GM19023 (cell line): Measurements from ENCODE around the gene CFAP251.

Experiments
- ATAC-seq: cut with Tn5 transposase; IDR thresholded peaks from one replicate; pipeline ENCODE4 v1.9.1; 2021; ENCODE audit warnings: mild to moderate bottlenecking, moderate library complexity; ENCODE audit not compliant: unreplicated experiment

CFAP251 gene

DNA sequence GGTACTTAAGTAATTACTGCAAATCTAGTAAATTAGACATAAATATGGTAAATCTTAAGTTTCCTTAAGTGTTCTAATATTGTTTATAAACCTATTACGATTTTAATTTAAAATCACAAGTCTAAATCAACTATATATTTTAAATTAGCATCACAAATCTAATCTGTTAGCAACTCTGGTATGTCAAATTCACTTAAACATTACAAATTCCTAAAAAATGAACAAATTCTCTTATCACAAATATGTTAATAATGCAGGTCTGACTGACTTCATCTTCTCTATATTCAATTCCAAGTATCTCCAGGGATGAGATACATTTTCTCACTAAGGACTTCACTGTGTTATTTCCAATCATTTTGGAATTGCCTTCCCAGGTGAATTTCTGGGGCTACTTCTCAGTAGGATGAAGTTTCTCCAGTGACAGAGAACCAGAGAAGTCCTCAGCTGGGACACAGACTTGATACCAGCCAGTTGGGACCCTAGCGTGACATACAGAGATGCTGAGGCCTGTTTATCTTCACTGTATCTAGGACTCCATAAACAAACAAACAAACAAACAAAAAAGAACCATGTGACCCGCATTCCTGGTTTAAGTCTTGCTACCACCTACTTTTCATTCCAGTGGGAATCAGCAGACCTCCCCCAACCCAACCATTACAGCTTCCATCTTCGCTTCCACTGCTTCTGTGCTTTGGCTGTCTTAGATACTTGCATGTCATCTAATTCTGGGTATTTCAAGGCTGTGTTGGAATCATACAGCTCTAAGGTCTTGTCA lies 21.8 kb downstream of the CFAP251 start:
- ATAC-seq, result no peak

GRCh38 chr12:121942145-121942718 lies 23.8 kb downstream of the CFAP251 start:
- ATAC-seq, result no peak

DNA sequence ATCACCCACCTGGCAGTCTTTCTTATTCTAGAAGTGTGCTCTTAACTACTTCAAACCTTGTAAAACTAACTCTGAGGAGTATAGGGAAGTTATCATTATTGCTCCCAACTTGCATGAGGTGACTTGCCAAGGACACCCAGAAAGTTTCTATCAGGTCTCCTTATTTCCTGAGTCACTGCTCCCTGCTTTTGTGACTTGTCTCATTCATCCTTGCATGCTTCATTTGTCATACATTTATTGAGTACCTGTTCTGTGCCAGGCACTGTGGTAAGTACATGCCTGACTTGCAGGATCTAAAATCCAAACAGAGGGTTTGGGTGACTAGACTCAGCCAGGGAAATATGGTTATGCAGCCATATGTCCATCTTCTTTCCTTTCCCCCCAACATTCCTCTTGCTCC lies 25.5 kb downstream of the CFAP251 start:
- ATAC-seq, result no peak

DNA sequence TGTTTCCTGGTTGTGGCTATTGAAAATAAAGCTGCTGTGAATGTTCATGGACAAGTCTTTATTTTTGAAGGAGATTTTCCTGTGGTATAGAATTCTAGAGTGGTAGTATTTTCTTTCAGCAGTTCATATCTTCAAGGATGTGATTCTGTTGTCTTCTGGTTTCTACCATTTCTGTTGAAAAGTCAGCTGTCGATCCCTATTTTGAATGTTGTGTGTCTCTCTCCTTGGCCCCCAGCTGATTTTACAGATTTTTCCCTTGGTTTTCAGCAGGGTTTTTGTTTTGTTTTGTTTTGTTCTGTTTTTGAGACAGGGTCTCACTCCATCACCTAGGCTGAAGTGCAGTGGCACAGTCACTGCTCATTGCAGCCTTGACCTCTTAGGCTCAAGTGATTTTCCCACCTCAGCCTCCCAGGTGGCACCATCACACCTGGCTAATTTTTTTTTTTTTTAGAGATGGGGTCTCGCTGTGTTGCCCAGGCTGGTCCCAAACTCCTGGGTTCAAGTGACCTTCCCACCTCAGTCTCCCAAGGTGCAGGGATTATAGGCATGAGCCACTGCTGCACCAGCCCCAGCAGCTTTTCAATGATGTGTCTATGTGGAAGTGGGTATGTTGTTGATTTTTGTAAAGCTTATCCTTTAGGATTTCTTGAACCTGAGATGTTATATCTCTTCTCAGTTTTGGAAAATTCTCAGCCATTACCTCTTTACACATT lies 28.1 kb downstream of the CFAP251 start:
- no peak for ATAC-seq

- no peak for ATAC-seq
Observed at GRCh38 chr12:121947981-121948380, 29.6 kb downstream of the CFAP251 start.

GRCh38 chr12:121949648-121950397 lies 31.4 kb downstream of the CFAP251 start:
- ATAC-seq, result no peak

DNA sequence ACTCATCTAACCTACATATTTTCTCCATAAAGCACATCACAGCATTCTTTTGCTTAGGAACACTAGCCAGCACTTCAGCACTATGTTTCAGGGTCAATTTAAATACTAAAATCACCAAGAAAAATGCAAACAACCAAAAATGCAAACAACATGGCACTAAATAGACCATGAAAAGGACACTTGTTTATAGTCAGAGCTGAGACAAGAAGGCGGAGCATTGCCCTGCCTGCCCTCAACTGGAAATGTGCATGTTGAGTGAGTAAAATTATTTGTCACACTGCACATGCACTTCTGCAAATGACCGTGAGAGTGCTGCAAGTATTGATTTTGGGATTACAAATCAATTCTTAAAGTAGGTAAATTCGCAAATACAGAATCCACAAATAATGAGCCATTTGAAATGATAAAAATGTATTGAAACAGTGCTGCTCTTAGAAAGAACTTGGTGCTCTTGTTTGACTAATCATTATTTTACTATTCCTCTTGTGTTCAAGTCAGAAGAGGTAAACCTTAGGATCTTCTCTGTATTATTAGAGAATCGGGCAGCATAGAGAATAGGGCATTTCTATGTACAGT lies 34.8 kb downstream of the CFAP251 start:
- no peak for ATAC-seq

DNA sequence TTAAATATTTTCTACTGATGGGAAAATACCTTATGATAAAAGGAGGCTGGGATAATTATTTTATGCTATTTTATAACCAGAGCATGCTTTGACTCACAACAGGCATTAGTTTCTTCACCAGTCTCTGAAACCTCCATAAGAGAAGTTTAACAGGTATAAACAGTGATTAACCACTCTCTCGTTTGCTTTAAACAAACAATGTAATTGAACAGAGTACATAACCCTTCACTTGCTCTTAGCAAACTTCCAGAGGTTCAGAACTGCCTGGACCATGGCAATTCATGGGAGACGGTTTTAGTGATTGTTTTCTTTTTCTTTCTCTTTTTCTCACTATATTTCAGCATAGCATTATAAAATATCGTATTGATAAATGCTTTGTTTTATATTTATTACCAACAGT lies 35.3 kb downstream of the CFAP251 start:
- no peak for ATAC-seq

GRCh38 chr12:121955258-121956237 lies 37.2 kb downstream of the CFAP251 start:
- ATAC-seq, result no peak

GRCh38 chr12:121957861-121958515 lies 39.6 kb downstream of the CFAP251 start:
- ATAC-seq, result no peak

DNA sequence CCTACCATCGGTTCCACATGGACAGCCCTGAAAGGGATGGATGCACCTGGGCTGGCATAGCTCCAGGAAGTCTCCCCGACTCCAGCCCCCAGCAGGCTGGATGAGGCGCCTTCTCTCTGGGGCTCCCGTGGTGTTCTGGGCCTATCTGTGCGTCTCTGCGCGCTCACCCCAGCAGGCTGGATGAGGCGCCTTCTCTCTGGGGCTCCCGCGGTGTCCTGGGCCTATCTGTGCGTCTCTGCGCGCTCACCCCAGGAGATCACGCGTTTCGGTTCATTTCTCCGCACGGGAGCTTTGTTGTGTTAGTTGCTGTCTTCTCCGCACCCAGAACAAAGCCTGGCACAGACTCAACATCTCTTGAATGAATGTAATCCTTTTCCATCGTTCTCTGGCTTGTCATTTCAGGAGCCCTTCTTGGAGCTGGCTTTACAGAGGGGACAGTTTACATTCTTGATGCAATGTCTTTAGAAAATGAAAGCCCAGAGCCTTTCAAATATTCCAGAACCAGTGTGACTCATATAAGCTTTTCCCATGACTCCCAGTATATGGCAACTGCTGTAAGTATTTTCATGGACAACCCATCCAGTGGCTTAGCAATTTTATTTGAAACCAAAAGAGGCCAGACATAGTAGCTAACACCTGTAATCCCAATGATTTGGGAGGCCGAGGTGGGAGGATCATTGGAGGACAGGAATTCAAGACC lies 40.3 kb downstream of the CFAP251 start:
- no peak for ATAC-seq

DNA sequence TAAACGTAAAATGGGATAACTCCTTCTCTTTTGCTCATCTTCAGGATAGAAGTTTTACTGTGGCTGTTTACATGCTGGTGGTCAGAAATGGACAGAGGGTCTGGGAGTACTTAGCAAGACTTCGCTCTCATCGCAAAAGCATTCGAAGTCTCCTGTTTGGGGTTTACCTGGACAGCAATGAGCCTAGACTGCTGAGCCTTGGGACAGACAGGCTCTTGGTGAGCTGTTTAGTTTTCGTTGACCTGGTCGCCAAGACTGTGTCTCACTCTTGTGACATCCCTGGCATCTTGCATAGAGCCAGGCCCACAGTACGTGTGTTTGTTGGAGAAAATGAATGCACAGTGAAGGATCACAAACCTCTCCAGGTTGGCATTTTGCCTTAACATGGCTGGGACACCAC lies 42.1 kb downstream of the CFAP251 start:
- no peak for ATAC-seq

DNA sequence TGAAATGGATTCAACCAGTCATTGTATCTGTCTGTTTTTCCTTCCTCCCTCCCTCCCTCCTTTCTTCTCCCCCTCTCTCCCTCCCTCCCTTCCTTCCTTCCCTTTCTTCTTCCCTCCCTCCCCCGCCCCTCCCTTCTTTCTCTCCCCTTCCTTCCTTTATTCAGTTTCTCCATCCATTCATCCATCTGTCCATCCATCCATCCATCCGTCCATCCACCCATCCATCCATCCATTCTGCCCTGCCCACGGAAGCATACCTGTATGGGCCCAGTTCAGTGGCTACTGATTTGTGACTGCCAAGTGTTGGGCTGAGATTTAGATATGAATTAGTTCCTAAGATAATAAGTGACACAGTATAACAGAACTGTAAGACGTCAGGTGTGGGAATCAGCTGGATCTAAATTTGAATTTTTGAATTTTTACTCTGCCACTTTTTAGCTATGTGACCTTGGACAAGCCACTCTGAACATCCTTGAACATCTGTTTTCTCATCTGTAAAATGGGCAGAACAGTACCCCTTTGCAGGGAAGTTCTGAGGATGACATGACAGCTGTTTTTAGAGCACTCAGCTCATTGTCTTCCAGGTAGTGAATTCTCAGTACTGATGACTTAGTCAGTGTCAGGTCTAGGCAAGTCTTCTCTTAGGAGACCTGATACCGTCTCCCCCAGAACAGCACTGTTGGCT lies 42.9 kb downstream of the CFAP251 start:
- ATAC-seq, result no peak

DNA sequence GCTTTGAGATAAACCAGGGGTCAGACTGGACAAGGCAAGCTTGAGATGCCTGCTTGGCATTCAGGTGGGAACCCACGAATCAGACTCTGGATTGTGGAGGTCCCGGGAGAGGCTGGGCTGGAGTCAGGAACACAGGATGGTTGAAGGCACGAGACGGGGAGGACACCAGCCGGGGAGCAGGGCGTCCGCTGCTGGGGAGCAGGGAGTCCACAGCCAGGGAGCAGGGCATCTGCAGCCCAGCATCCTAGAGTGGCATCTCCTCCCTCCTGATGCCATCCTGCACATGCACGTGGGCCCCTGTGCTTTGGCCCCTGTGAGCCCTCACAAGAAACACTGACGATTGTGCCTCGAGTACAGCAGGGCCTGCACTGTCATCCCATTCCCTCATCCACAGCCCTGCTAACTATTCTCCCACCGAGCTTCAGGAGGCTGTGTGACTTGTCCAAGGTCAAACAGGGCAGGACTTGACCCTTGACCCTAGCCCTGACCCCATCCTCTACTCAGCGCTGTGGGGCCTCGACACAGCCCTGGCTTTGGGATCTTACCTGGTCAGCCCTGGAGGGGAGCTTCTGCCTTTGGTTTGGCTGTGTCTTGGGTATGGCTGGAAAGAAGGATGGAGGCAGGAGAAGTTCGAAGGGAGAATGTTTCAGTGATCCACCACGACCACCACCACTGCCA lies 45.1 kb downstream of the CFAP251 start:
- no peak for ATAC-seq

- ATAC-seq, result no peak
Observed at GRCh38 chr12:121964813-121965643, 46.6 kb downstream of the CFAP251 start.

GRCh38 chr12:121966959-121967358 lies 48.6 kb downstream of the CFAP251 start:
- ATAC-seq, result no peak

- ATAC-seq, result no peak
Observed at GRCh38 chr12:121968876-121969275, 50.5 kb downstream of the CFAP251 start.
